Heart right ventricle (tissue), 16 donors: Measurements from ENCODE around the gene UBXN1. TPM values are rescaled to one million over a fixed set of nuclear protein-coding genes. Genes with fewer than 3 reads are reported as not detected.
"Not testable (repeated sequence)": the region's sequence is repeated elsewhere in the genome, so short reads cannot be mapped to it uniquely, and the experiment has no call there.

Source experiments
- ATAC-seq, 8 donors: fragments of 200-7000 bp; cut with Tn5 transposase; one replicate each; pipeline ENCODE4 v1.9.1; 2020; ENCODE audit warnings: mild to moderate bottlenecking in 8 of 8, moderate library complexity in 8 of 8, moderate number of reproducible peaks in 1 of 8
- DNase-seq, 2 donors: peaks; one replicate each; pipeline ENCODE4 v3.0.0-alpha.2; 2020
- H3K27ac ChIP-seq, 10 donors: fragments of 200-600 bp; sonication (generic) in 2 of 10; one replicate each; pipeline versions ENCODE4 v1.5.0 to v1.8.0; 2020 to 2022; ENCODE audit warnings: mild to moderate bottlenecking in 3 of 10
- H3K27me3 ChIP-seq, 7 donors: fragments of 200-600 bp; one replicate each; pipeline ENCODE4 v1.8.0; 2021 to 2022; ENCODE audit warnings: mild to moderate bottlenecking in 2 of 7
- H3K36me3 ChIP-seq, 9 donors: fragments of 200-600 bp; sonication (generic) in 1 of 9; one replicate each; pipeline versions ENCODE4 v1.5.0 to v1.8.0; 2020 to 2022; ENCODE audit warnings: mild to moderate bottlenecking in 2 of 9
- H3K4me1 ChIP-seq, 9 donors: fragments of 200-600 bp; sonication (generic) in 1 of 9; one replicate each; pipeline versions ENCODE4 v1.5.0 to v1.8.0; 2020 to 2022; ENCODE audit warnings: mild to moderate bottlenecking in 4 of 9
- H3K4me3 ChIP-seq, 10 donors: fragments of 200-600 bp; sonication (generic) in 2 of 10; one replicate each; pipeline versions ENCODE4 v1.5.0 to v1.8.0; 2020 to 2022; ENCODE audit warnings: mild to moderate bottlenecking in 7 of 10, moderate library complexity in 2 of 10
- H3K9me3 ChIP-seq, 11 donors: fragments of 200-600 bp in 10 of 11; sonication (generic) in 2 of 11; one replicate each; pipeline versions ENCODE4 v1.5.0 to v1.8.0; 2013 to 2022; ENCODE audit warnings: mild to moderate bottlenecking in 2 of 11, control low read depth in 1 of 11, moderate library complexity in 1 of 11
- WGBS, 2 donors: extraction: QIAGEN DNeasy Blood & Tissue Kit; methylation state at CpG; one replicate each; pipeline ENCODE4 v1.1.7; 2013; ENCODE audit warnings: inconsistent platforms in 1 of 2; 5-methylcytosine and 5-hydroxymethylcytosine counted together
- intact Hi-C, 10 donors: fragments of 100-400 bp; cut with DNase I; formaldehyde crosslinking; loops; one replicate each; pipeline versions ENCODE4 v1.11.1 to v1.14.2; 2022
- polyA plus RNA-seq, 2 donors: library from polyadenylated mRNA; stranded (reverse); fragments of 200-250 nt; gene quantifications; one replicate each; pipeline ENCODE4 v1.2.3, GENCODE V29; 2013
- total RNA-seq, 10 donors: library from RNA; stranded (reverse); fragmentation: NEBNext Ultra II Directional in 3 of 10; extraction: Animal tissue kit (Norgen Biotek cat#: 25700) in 3 of 10; gene quantifications; one replicate each; pipeline versions ENCODE4 v1.2.1 to v1.2.4, GENCODE V29; 2021 to 2023
- TF ChIP-seq, protein P1 (sequence below), 9 donors: fragments of 200-600 bp; sonication (generic) in 2 of 9; IDR thresholded peaks; one replicate each; pipeline versions ENCODE4 v1.5.0 to v1.8.0; 2021 to 2022; ENCODE audit warnings: antibody characterized with exemption in 9 of 9, mild to moderate bottlenecking in 5 of 9, moderate library complexity in 1 of 9
- donor health status: Arrhythmogenic right ventricular cardiomyopathy.
- donor health status: ischemic (EF 13 %, LVEDD 7.1; RV severe dilation, severe dysfunction).
- donor health status: healthy with polysubstance abuse.
- donor health status: DM: no; HTN: yes; CAD: no.
- donor health status: DM: no; HTN: no; CAD: no.
- donor health status: ischemic (EF 25% LVEDD 6.9; RV normal size, moderate dysfunction).
- donor health status: ischemic (EF 25% LVEDD 5.7; RV mildly dilated, moderate dysfunction).
- donor health status: healthy.
- donor health status: DM: yes; HTN: yes; CAD: no.
- donor health status: Ischemic cardiomyopathy.
- donor health status: ischemic (EF 35%, LVEDD 5.7; RV mildly dilated, moderate dysfunction).
- donor health status: nonischemic (EF 11% LVEDD 7.7; RV severe dilation, severe dysfunction).
- donor health status: DM: yes; HTN: yes; CAD: no.
- donor health status: PGD.
- donor health status: ischemic (EF 29% LVEDD 5.4; RV normal size, mild dysfunction).
- donor health status: nonischemic (EF 23%, LVEDD 6.1; RV moderate dilation, normal function).

Gene UBXN1
- total and polyA plus RNA-seq, 12 donors: 57.8 to 175 (median 82.4) TPM

GRCh38 chr11:62705880-62706849, 27.3 kb upstream of the UBXN1 start:
- TF ChIP-seq, protein P1, sequence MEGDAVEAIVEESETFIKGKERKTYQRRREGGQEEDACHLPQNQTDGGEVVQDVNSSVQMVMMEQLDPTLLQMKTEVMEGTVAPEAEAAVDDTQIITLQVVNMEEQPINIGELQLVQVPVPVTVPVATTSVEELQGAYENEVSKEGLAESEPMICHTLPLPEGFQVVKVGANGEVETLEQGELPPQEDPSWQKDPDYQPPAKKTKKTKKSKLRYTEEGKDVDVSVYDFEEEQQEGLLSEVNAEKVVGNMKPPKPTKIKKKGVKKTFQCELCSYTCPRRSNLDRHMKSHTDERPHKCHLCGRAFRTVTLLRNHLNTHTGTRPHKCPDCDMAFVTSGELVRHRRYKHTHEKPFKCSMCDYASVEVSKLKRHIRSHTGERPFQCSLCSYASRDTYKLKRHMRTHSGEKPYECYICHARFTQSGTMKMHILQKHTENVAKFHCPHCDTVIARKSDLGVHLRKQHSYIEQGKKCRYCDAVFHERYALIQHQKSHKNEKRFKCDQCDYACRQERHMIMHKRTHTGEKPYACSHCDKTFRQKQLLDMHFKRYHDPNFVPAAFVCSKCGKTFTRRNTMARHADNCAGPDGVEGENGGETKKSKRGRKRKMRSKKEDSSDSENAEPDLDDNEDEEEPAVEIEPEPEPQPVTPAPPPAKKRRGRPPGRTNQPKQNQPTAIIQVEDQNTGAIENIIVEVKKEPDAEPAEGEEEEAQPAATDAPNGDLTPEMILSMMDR (IDR thresholded peaks at IDR 0.05): no peak
- DNase-seq (peak; percentile 93 to 96), ATAC-seq (peak; percentile 85 to 90 (median 88))
- peaks cover 23 to 61% (median 40%) of the 10 kb centered on the region in 9 donors for H3K4me1 ChIP-seq
- H3K4me3 ChIP-seq: peak overlapping the region; percentile 42 to 90 (median 72)
- no peaks in the 10 kb centered on the region for H3K27me3 ChIP-seq
- intact Hi-C loops: loop anchor here in 3 of 10 donors (5.0 kb wide), 3 partner anchors 34 to 136 kb away; partner anchors contain the start of genes LBHD1 (in 2 of the 3), UQCC3 (in 2 of the 3), C11orf98 (in 1 of the 3) and CSKMT (in 1 of the 3)
- H3K36me3 ChIP-seq: peaks cover 0 to 25% (median 7%) of the 10 kb centered on the region in 9 donors
- peak overlapping the region; percentile 63 to 91 (median 81) for H3K27ac ChIP-seq
- WGBS, 2 donors: 3 to 4% methylated on average over 70 to 73 of the region's 73 CpGs
- H3K9me3 ChIP-seq: no peaks in the 10 kb centered on the region

DNA sequence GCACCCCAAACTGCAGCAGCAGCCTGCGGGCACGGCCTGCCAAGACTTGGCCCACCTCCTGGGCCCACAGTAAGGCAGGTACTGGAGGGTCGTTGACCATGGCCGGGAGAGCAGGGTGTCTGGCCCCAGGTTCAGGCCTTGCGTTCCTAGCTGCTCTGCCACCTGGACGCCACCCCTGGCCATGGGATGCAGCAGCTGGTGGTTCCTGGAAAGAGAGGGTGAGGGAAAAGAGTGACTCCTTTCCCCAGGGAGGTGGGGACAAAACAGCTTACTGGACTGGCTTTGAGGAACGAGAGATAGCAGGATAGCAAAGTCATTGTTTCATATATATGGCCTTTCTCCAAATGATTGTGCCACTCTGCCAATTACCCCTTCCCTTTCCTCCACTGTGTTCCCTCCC, 26.5 kb upstream of the UBXN1 start:
- WGBS, 2 donors: 51 to 62% methylated on average over 7 of the region's 7 CpGs
- Histone ChIP-seq H3K27ac (peak overlapping the region in 9 of 10 donors; percentile 70 to 91 (median 84)), H3K4me3 (peak overlapping the region in 9 of 10 donors; percentile 55 to 90 (median 73)), H3K27me3 (no peaks in the 10 kb centered on the region), H3K9me3 (no peaks in the 10 kb centered on the region), H3K4me1 (peaks cover 23 to 57% (median 39%) of the 10 kb centered on the region in 9 donors), H3K36me3 (peaks cover 0 to 25% (median 11%) of the 10 kb centered on the region in 9 donors)
- intact Hi-C loops: loop anchor here in 3 of 10 donors (5.0 kb wide), 3 partner anchors 33 to 137 kb away; partner anchors contain the start of genes LBHD1 (in 2 of the 3), UQCC3 (in 2 of the 3), C11orf98 (in 1 of the 3) and CSKMT (in 1 of the 3)
- DNase-seq: no peak
- no peak for ATAC-seq
- TF ChIP-seq, protein P1 (IDR thresholded peaks at IDR 0.05): no peak

DNA sequence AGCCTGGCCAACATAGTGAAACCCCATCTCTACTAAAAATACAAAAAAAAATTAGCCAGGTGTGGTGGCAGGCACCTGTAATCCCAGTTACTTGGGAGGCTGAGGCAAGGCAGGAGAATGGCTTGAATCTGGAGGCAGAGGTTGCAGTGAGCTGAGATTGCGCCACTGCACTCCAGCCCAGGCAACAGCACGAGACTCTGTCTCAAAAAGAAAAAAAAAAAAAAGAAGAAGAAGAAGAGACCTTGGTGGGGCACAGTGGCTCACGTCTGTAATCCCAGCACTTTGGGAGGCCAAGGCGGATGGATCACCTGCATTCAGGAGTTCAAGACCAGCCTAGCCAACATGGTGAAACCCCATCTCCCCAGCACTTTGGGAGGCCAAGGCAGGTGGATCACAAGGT, 25.0 kb upstream of the UBXN1 start:
- 81 to 98% methylated on average over 4 of the region's 4 CpGs for WGBS, 2 donors
- ATAC-seq, intact Hi-C loops, H3K27me3 ChIP-seq, H3K9me3 ChIP-seq, H3K27ac ChIP-seq, DNase-seq, H3K4me3 ChIP-seq: not testable (repeated sequence)
- H3K4me1 ChIP-seq: peaks cover 17 to 47% (median 30%) of the 10 kb centered on the region in 9 donors
- peaks cover 0 to 35% (median 11%) of the 10 kb centered on the region in 9 donors for H3K36me3 ChIP-seq

DNA sequence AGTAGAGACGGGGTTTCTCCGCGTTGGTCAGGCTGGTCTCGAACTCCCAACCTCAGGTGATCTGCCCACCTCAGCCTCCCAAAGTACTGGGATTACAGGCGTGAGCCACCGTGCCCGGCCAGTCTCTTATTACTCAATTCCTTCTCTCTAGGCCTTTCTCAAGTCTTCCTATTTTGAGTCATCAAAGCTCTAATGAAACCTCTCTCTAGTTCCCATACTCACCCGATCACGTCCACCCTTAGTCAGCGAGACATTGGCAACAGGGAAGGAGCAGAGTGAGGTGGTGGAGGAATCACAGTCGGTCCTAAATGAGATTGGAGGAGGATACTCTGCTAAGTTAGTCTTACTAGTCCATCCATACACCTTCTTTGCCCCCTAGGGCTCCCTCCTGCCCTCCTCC, 23.4 kb upstream of the UBXN1 start:
- Histone ChIP-seq H3K27me3 (no peaks in the 10 kb centered on the region), H3K4me1 (peaks cover 12 to 34% (median 20%) of the 10 kb centered on the region in 9 donors), H3K9me3 (no peaks in the 10 kb centered on the region), H3K36me3 (peaks cover 0 to 45% (median 11%) of the 10 kb centered on the region in 9 donors), H3K4me3 (no peak overlapping the region), H3K27ac (peak overlapping the region in 1 of 10 donors; percentile 40)
- DNase-seq: no peak
- ATAC-seq: no peak
- TF ChIP-seq, protein P1 (IDR thresholded peaks at IDR 0.05): no peak
- 89 to 93% methylated on average over 11 of the region's 11 CpGs for WGBS, 2 donors
- intact Hi-C loops: no loop called here
